H1 (cell line): ENCODE results near the gene ZSWIM6. TPM values are rescaled to one million over a fixed set of nuclear protein-coding genes. Genes with fewer than 3 reads are reported as not detected.

Experiments
- CTCF ChIA-PET: fragments of 300-600 bp; sonication (Branson Sonifier 250); formaldehyde crosslinking; loops from one replicate; lab custom pipeline; 2021; ENCODE audit not compliant: partially characterized antibody; lab: Charles Lee
- POLR2A ChIA-PET: fragments of 300-600 bp; sonication (Branson Sonifier 250); formaldehyde crosslinking; loops from one replicate; lab custom pipeline; 2021; ENCODE audit warnings: inconsistent platforms; ENCODE audit not compliant: partially characterized antibody; lab: Charles Lee
- DNase-seq, 2 experiments: peaks; one replicate each; pipeline versions ENCODE4 v3.0.0 to v3.0.0-alpha.2; 2010 to 2022; ENCODE audit warnings: low spot score in 2 of 2, low read depth in 1 of 2, mixed read lengths in 1 of 2
- FAIRE-seq: peaks from 2 replicates; lab custom pipeline; 2011; peaks lifted over from hg19 to GRCh38; lab: Jason Lieb, UNC
- H2AFZ ChIP-seq: 2 replicates; pipeline ENCODE4 v1.8.1; 2012; ENCODE audit warnings: low read length, inconsistent platforms
- H2AK5ac ChIP-seq: 2 replicates; pipeline ENCODE4 v1.6.1; 2013; ENCODE audit warnings: low read depth, low read length
- H2BK120ac ChIP-seq: replicated peaks from 2 replicates; pipeline ENCODE3; 2013; ENCODE audit warnings: low read depth, low read length, inconsistent platforms
- H2BK12ac ChIP-seq: 2 replicates; pipeline ENCODE4 v1.6.1; 2013; ENCODE audit warnings: low read depth, low read length
- H2BK15ac ChIP-seq: 2 replicates; pipeline ENCODE4 v1.6.1; 2013; ENCODE audit warnings: low read length
- H2BK20ac ChIP-seq: 2 replicates; pipeline ENCODE4 v1.6.1; 2013; ENCODE audit warnings: low read length
- H2BK5ac ChIP-seq: 2 replicates; pipeline ENCODE4 v1.6.1; 2013; ENCODE audit warnings: low read depth, low read length
- H3K14ac ChIP-seq: 2 replicates; pipeline ENCODE4 v1.6.1; 2013; ENCODE audit warnings: inconsistent platforms; ENCODE audit not compliant: insufficient read length
- H3K18ac ChIP-seq: 2 replicates; pipeline ENCODE4 v1.6.1; 2013; ENCODE audit warnings: low read length; ENCODE audit errors: extremely low read depth
- H3K23ac ChIP-seq: 2 replicates; pipeline ENCODE4 v1.6.1; 2013; ENCODE audit warnings: inconsistent platforms; ENCODE audit not compliant: insufficient read length
- H3K23me2 ChIP-seq: 2 replicates; pipeline ENCODE4 v1.6.1; 2013; ENCODE audit warnings: low read depth, low read length
- H3K27ac ChIP-seq: 2 replicates; pipeline ENCODE4 v1.6.1; 2011; ENCODE audit warnings: low read depth, low read length, inconsistent platforms
- H3K27me3 ChIP-seq, 4 experiments: replicated peaks in 1 of 4; 1 replicate in 1 of 4; 2 replicates in 3 of 4; pipeline versions ENCODE4 v1.6.1 to v1.8.1; 2011 to 2013; ENCODE audit warnings: low read length in 3 of 4, mild to moderate bottlenecking in 3 of 4, inconsistent platforms in 2 of 4, mixed read lengths in 2 of 4, moderate library complexity in 1 of 4; ENCODE audit not compliant: control insufficient read depth in 3 of 4, insufficient read depth in 3 of 4; ENCODE audit errors: extremely low read depth in 1 of 4
- H3K36me3 ChIP-seq, 4 experiments: 2 replicates each; pipeline versions ENCODE4 v1.6.1 to v1.8.1; 2011 to 2013; ENCODE audit warnings: mild to moderate bottlenecking in 4 of 4, low read length in 3 of 4, moderate library complexity in 2 of 4, control low read depth in 1 of 4, inconsistent platforms in 1 of 4; ENCODE audit not compliant: insufficient read depth in 4 of 4, control insufficient read depth in 2 of 4
- H3K4ac ChIP-seq: replicated peaks from 2 replicates; pipeline ENCODE3; 2013; ENCODE audit warnings: low read length, low read depth, mixed read lengths, inconsistent platforms; ENCODE audit not compliant: insufficient read length
- H3K4me1 ChIP-seq, 4 experiments: replicated peaks in 1 of 4; 1 replicate in 1 of 4; 2 replicates in 3 of 4; pipeline versions ENCODE4 v1.6.1 to v1.8.1; 2011 to 2013; ENCODE audit warnings: low read length in 3 of 4, inconsistent platforms in 2 of 4, mixed read lengths in 1 of 4; ENCODE audit not compliant: insufficient read depth in 4 of 4, control insufficient read depth in 3 of 4
- H3K4me2 ChIP-seq, 2 experiments: 2 replicates each; pipeline versions ENCODE4 v1.6.1 to v1.8.1; 2011 to 2013; ENCODE audit warnings: low read depth in 2 of 2, low read length in 2 of 2, control low read depth in 1 of 2, inconsistent platforms in 1 of 2, mild to moderate bottlenecking in 1 of 2; ENCODE audit not compliant: insufficient read depth in 1 of 2
- H3K4me3 ChIP-seq, 4 experiments: fragments of 200-600, 300-600 bp in 1 of 4; sonication (generic), shearing (Covaris generic), sonication (Bioruptor Twin) in 1 of 4; 2 replicates each; pipeline versions ENCODE4 v1.5.1 to v1.8.1; 2011 to 2016; ENCODE audit warnings: low read length in 4 of 4, low read depth in 3 of 4, control low read depth in 2 of 4, inconsistent platforms in 2 of 4, mild to moderate bottlenecking in 2 of 4, mixed read lengths in 1 of 4, moderate library complexity in 1 of 4; ENCODE audit not compliant: insufficient read depth in 2 of 4; ENCODE audit errors: extremely low read depth in 1 of 4
- H3K56ac ChIP-seq: replicated peaks from 2 replicates; pipeline ENCODE3; 2013; ENCODE audit warnings: low read depth, mild to moderate bottlenecking, mixed read lengths, low read length, inconsistent platforms; ENCODE audit not compliant: insufficient read length
- H3K79me1 ChIP-seq: 2 replicates; pipeline ENCODE4 v1.6.1; 2013; ENCODE audit warnings: low read depth, low read length, control low read depth
- H3K79me2 ChIP-seq, 2 experiments: 2 replicates each; pipeline versions ENCODE4 v1.6.1 to v1.8.1; 2012 to 2013; ENCODE audit warnings: low read length in 2 of 2, mild to moderate bottlenecking in 2 of 2, inconsistent platforms in 1 of 2; ENCODE audit not compliant: insufficient read depth in 2 of 2, control insufficient read depth in 1 of 2
- H3K9ac ChIP-seq, 4 experiments: replicated peaks in 1 of 4; 1 replicate in 1 of 4; 2 replicates in 3 of 4; pipeline versions ENCODE4 v1.6.1 to v1.8.1; 2011 to 2013; ENCODE audit warnings: low read depth in 3 of 4, low read length in 3 of 4, control low read depth in 2 of 4, mild to moderate bottlenecking in 2 of 4, moderate library complexity in 2 of 4, inconsistent platforms in 1 of 4; ENCODE audit errors: extremely low read depth in 1 of 4
- H3K9me3 ChIP-seq, 2 experiments: 2 replicates each; pipeline versions ENCODE4 v1.6.1 to v1.8.1; 2012 to 2013; ENCODE audit warnings: mild to moderate bottlenecking in 2 of 2, moderate library complexity in 2 of 2, control low read depth in 1 of 2, inconsistent platforms in 1 of 2, low read depth in 1 of 2, low read length in 1 of 2, mixed read lengths in 1 of 2; ENCODE audit not compliant: insufficient read depth in 2 of 2
- H4K20me1 ChIP-seq, 2 experiments: replicated peaks in 1 of 2; 2 replicates each; pipeline versions ENCODE3 to v1.8.1; 2011 to 2013; ENCODE audit warnings: inconsistent platforms in 2 of 2, low read length in 2 of 2, mild to moderate bottlenecking in 1 of 2; ENCODE audit not compliant: insufficient read depth in 2 of 2, control insufficient read depth in 1 of 2
- H4K5ac ChIP-seq: 2 replicates; pipeline ENCODE4 v1.6.1; 2013; ENCODE audit warnings: low read length, low read depth, mixed read lengths, inconsistent platforms; ENCODE audit not compliant: insufficient read length
- H4K8ac ChIP-seq: 2 replicates; pipeline ENCODE4 v1.8.0; 2013; ENCODE audit warnings: mild to moderate bottlenecking, moderate library complexity, low read length, inconsistent platforms; ENCODE audit not compliant: insufficient read depth; ENCODE audit errors: extremely low read depth
- H4K91ac ChIP-seq: replicated peaks from 2 replicates; pipeline ENCODE3; 2013; ENCODE audit warnings: low read length, mixed read lengths, inconsistent platforms; ENCODE audit not compliant: insufficient read length
- BRCA1 ChIP-seq: IDR thresholded peaks from 2 replicates; pipeline ENCODE4 v1.6.1; 2012; ENCODE audit warnings: low read depth, low read length, improper control_type of control experiment
- CHD2 ChIP-seq: IDR thresholded peaks from 2 replicates; pipeline ENCODE4 v1.6.1; 2012; ENCODE audit warnings: low read length, improper control_type of control experiment
- EZH2 ChIP-seq: fragments of 200-600 bp; sonication (generic); IDR thresholded peaks from 2 replicates; pipeline ENCODE4 v1.7.1; 2012; ENCODE audit warnings: low read depth, mild to moderate bottlenecking, moderate library complexity, low read length, inconsistent platforms; ENCODE audit not compliant: severe bottlenecking
- KDM4A ChIP-seq: IDR thresholded peaks from one replicate; pipeline ENCODE4 v1.7.1; 2012; ENCODE audit warnings: low read depth, mild to moderate bottlenecking, moderate library complexity, low read length, inconsistent platforms; ENCODE audit not compliant: severe bottlenecking
- PHF8 ChIP-seq: fragments of 200-600 bp; sonication (generic); conservative IDR thresholded peaks from 2 replicates; pipeline ENCODE4 v1.7.1; 2012; ENCODE audit warnings: low read depth, mild to moderate bottlenecking, inconsistent platforms, low read length, moderate library complexity
- RBBP5 ChIP-seq: IDR thresholded peaks from 2 replicates; pipeline ENCODE4 v1.7.1; 2012; ENCODE audit warnings: low read depth, mild to moderate bottlenecking, inconsistent platforms, low read length, moderate library complexity, borderline replicate concordance
- RFX5 ChIP-seq: IDR thresholded peaks from 2 replicates; pipeline ENCODE4 v1.6.1; 2011; ENCODE audit warnings: low read depth, low read length, improper control_type of control experiment, borderline replicate concordance
- RNF2 ChIP-seq: fragments of 200-900, 300-1000 bp; sonication (generic); IDR thresholded peaks from 2 replicates; pipeline ENCODE4 v1.7.1; 2016; ENCODE audit warnings: borderline replicate concordance, low read depth, mild to moderate bottlenecking, antibody characterized with exemption, low read length; ENCODE audit not compliant: poor library complexity, severe bottlenecking; ENCODE audit errors: missing control alignments
- SAP30 ChIP-seq: fragments of 300-600 bp; sonication (generic); IDR thresholded peaks from 2 replicates; pipeline ENCODE4 v1.7.1; 2012; ENCODE audit warnings: low read length, moderate library complexity, mild to moderate bottlenecking, inconsistent platforms; ENCODE audit not compliant: insufficient read depth, insufficient replicate concordance
- ZNF274 ChIP-seq: IDR thresholded peaks from 2 replicates; pipeline ENCODE4 v1.7.0; 2012; ENCODE audit warnings: low read length, borderline replicate concordance; ENCODE audit errors: extremely low read depth
- WGBS, 2 experiments: shearing (Covaris generic) in 1 of 2; methylation state at CpG; one replicate each; pipeline versions ENCODE4 v1.1.6 to v1.1.7; 2013 to 2015; ENCODE audit warnings: low lambda C conversion rate in 2 of 2, mixed read lengths in 2 of 2, inconsistent platforms in 1 of 2, low coverage in 1 of 2, missing lambda C conversion rate in 1 of 2; ENCODE audit not compliant: insufficient replicate concordance in 2 of 2, insufficient coverage in 1 of 2, insufficient read length in 1 of 2; ENCODE audit errors: extremely low coverage in 1 of 2, missing lambda C conversion rate in 1 of 2; 5-methylcytosine and 5-hydroxymethylcytosine counted together
- polyA plus RNA-seq, 7 experiments: library from polyadenylated mRNA; depleted of rRNA in 3 of 7; stranded (reverse) in 5 of 7; unstranded in 2 of 7; fragments of >200 nt in 5 of 7; fragments of 200-250 nt in 2 of 7; gene quantifications; 1 replicate in 5 of 7; 2 replicates in 1 of 7; 4 replicates in 1 of 7; pipeline versions ENCODE4 v1.2.1 to v1.2.3, GENCODE V29; 2011 to 2013; ENCODE audit warnings: missing spikeins in 2 of 7, mixed read lengths in 2 of 7
- total RNA-seq: library from RNA; stranded (reverse); fragmentation: NEBNext Ultra II Directional; extraction: Animal tissue kit (Norgen Biotek cat#: 25700); gene quantifications from 2 replicates; pipeline ENCODE4 v1.2.1, GENCODE V29; 2021

ZSWIM6 gene
- total and polyA plus RNA-seq, 2 of the 8 experiments (the other 6 are each of a cell fraction or from before 2014, with no cell fraction given), result 7.9 to 12.4 TPM

GRCh38 chr5:61472172-61472958 is 140.3 kb downstream of the ZSWIM6 start:
- Histone ChIP-seq H3K56ac (no peak overlapping the region), H3K4ac (no peak overlapping the region), H2BK12ac (no peak overlapping the region), H3K9ac (no peak overlapping the region), H3K79me1 (no peaks in the 10 kb centered on the region), H3K4me3 (no peak overlapping the region), H2AK5ac (no peak overlapping the region), H4K5ac (no peak overlapping the region), H3K27ac (no peak overlapping the region), H4K8ac (no peak overlapping the region), H3K23ac (no peak overlapping the region), H3K14ac (no peak overlapping the region), H3K4me2 (no peak overlapping the region), H2AFZ (no peak overlapping the region), H3K27me3 (no peaks in the 10 kb centered on the region), H4K20me1 (peaks cover 0 to 2% of the 10 kb centered on the region in 2 experiments), H2BK120ac (no peak overlapping the region), H2BK15ac (no peak overlapping the region), H3K79me2 (peaks cover 0 to 27% of the 10 kb centered on the region in 2 experiments; a peak in 2 of 4 replicates), H2BK5ac (no peak overlapping the region), H3K36me3 (no peaks in the 10 kb centered on the region), H3K23me2 (no peaks in the 10 kb centered on the region), H4K91ac (no peak overlapping the region), H2BK20ac (no peak overlapping the region), H3K4me1 (peaks cover 0 to 2% (median 1%) of the 10 kb centered on the region in 4 experiments; a peak in 1 of 7 replicates), H3K9me3 (peaks cover 4 to 13% of the 10 kb centered on the region in 2 experiments; a peak in 3 of 4 replicates), H3K18ac (no peak overlapping the region)
- DNase-seq, result no peak
- POLR2A ChIA-PET, result no interaction called here
- no peak for FAIRE-seq
- CTCF ChIA-PET, result no interaction called here
- WGBS, 2 experiments, result 88% methylated on average over 7 of the region's 7 CpGs; no CpG with 5 or more reads in 1 of the 2 experiments
- TF ChIP-seq RNF2 (no peak), SAP30 (no peak), EZH2 (no peak), PHF8 (no peak), RBBP5 (no peak), KDM4A (no peak), BRCA1 (no peak), RFX5 (no peak), ZNF274 (no peak), CHD2 (no peak)
